Mesothelial cell of epicardium (in vitro differentiated cells): ENCODE results near the gene TMEM245. TPM values are rescaled to one million over a fixed set of nuclear protein-coding genes. Genes with fewer than 3 reads are reported as not detected.
A peak's percentile ranks its signal among the peaks of the same experiment; 100 is the strongest.
"Not testable (repeated sequence)": the region's sequence is repeated elsewhere in the genome, so short reads cannot be mapped to it uniquely, and the experiment has no call there.

Experiments used
- DNase-seq, 2 experiments: peaks; one replicate each; pipeline ENCODE4 v3.0.0; 2021; ENCODE audit warnings: low spot score in 2 of 2; ENCODE audit not compliant: unreplicated experiment in 2 of 2
- H3K27ac Mint-ChIP-seq: 2 replicates; pipeline ENCODE4 v1.8.0; 2021; ENCODE audit warnings: mixed read lengths
- H3K27me3 Mint-ChIP-seq: 2 replicates; pipeline ENCODE4 v1.8.0; 2021; ENCODE audit warnings: low read depth, mixed read lengths
- H3K36me3 Mint-ChIP-seq: 2 replicates; pipeline ENCODE4 v1.8.0; 2021; ENCODE audit warnings: mixed read lengths
- H3K4me1 Mint-ChIP-seq: 2 replicates; pipeline ENCODE4 v1.8.0; 2021; ENCODE audit warnings: mixed read lengths
- H3K4me3 Mint-ChIP-seq: 2 replicates; pipeline ENCODE4 v1.8.0; 2021; ENCODE audit warnings: mild to moderate bottlenecking, moderate library complexity, mixed read lengths
- H3K9me3 Mint-ChIP-seq: 2 replicates; pipeline ENCODE4 v1.8.0; 2021; ENCODE audit warnings: mixed read lengths
- total RNA-seq: library from RNA; stranded (reverse); gene quantifications from 3 replicates; pipeline ENCODE4 v1.2.1, GENCODE V29; 2021
- TF ChIP-seq, protein P1 (sequence below): fragments of 200-600 bp; sonication (generic); IDR thresholded peaks from one replicate; pipeline ENCODE4 v1.5.0; 2021; ENCODE audit warnings: antibody characterized with exemption; ENCODE audit not compliant: unreplicated experiment

The TMEM245 gene
- total RNA-seq, 1 donor from 2014 or later = 73.0 TPM

DNA sequence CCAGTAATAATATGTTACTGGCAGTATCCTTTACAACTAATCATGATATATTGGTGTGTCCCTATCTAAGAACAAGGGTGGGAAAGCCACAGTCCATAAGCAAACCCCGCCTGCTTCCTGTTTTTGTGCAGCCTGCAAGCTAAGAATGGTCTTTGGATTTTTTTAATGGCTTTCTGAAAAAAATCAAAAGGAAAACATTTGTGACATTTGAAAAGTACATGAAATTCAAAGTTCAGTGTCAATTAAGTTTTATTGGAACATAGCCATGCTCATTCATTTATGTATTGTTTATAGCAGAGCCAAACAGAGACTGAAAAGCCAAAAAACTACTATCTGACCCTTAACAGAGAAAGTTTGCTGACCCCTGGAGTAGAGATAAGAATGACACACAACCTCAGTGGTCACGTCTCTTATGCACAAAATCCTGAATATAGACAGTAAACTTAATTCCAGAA, 12.8 kb upstream of the TMEM245 start:
- Mint-ChIP-seq H3K27me3 (no peaks in the 10 kb centered on the region), H3K4me1 (no peaks in the 10 kb centered on the region), H3K27ac (no peak overlapping the region), H3K36me3 (peaks cover 2% of the 10 kb centered on the region), H3K4me3 (no peak overlapping the region), H3K9me3 (no peaks in the 10 kb centered on the region)
- TF ChIP-seq, protein P1, sequence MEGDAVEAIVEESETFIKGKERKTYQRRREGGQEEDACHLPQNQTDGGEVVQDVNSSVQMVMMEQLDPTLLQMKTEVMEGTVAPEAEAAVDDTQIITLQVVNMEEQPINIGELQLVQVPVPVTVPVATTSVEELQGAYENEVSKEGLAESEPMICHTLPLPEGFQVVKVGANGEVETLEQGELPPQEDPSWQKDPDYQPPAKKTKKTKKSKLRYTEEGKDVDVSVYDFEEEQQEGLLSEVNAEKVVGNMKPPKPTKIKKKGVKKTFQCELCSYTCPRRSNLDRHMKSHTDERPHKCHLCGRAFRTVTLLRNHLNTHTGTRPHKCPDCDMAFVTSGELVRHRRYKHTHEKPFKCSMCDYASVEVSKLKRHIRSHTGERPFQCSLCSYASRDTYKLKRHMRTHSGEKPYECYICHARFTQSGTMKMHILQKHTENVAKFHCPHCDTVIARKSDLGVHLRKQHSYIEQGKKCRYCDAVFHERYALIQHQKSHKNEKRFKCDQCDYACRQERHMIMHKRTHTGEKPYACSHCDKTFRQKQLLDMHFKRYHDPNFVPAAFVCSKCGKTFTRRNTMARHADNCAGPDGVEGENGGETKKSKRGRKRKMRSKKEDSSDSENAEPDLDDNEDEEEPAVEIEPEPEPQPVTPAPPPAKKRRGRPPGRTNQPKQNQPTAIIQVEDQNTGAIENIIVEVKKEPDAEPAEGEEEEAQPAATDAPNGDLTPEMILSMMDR = no peak
- DNase-seq = no peak

DNA sequence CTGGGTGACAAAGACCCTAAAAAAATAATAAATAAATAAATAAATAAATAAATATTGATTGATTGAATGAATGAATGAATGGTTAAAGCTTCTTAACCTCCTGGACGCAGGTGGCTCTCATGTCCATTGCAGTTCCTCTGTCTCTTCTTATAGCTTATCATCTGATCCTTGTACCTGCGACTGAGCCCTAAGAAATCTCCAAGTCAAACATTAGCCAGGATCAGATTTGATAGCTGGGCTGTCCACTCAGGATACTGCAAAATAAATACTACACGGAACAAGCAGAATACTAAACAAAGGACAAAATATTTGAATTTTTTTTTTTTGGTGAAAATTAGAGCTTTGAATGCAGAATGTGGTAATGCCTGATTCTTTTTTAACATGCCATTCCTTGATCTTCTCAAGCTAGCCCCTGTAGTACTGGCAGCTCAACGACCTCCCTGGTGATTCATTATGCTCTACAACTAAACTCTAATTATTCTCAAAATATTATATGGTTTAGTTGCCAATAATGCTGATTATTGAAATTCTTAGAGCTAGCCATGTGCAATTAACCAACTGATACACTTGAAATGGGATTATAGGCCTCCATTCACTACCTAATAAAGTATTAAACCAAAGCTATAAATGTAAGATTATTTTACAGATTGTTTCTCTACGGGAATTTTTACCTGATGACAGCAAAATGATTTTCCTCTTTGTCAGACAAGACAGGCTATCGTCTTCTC, 9.9 kb upstream of the TMEM245 start:
- no peaks in the 10 kb centered on the region for H3K27me3 Mint-ChIP-seq
- DNase-seq = no peak
- H3K4me3 Mint-ChIP-seq = no peak overlapping the region
- H3K36me3 Mint-ChIP-seq = no peaks in the 10 kb centered on the region
- H3K27ac Mint-ChIP-seq = no peak overlapping the region
- no peaks in the 10 kb centered on the region for H3K9me3 Mint-ChIP-seq
- no peaks in the 10 kb centered on the region for H3K4me1 Mint-ChIP-seq
- TF ChIP-seq, protein P1 = no peak

- not testable (repeated sequence) for DNase-seq, H3K4me3 Mint-ChIP-seq, H3K27me3 Mint-ChIP-seq
Measured at GRCh38 chr9:109126671-109127070, 6.9 kb upstream of the TMEM245 start.

GRCh38 chr9:109124121-109124520, 4.4 kb upstream of the TMEM245 start:
- Mint-ChIP-seq H3K4me3 (no peak overlapping the region), H3K27me3 (no peaks in the 10 kb centered on the region), H3K27ac (no peak overlapping the region), H3K4me1 (peaks cover 13% of the 10 kb centered on the region), H3K36me3 (no peaks in the 10 kb centered on the region), H3K9me3 (no peaks in the 10 kb centered on the region)
- DNase-seq = no peak
- TF ChIP-seq, protein P1 = no peak

More at GRCh38 chr9:109126671-109127070, 6.9 kb upstream of the TMEM245 start:
- not testable (repeated sequence) for H3K9me3 Mint-ChIP-seq, H3K4me1 Mint-ChIP-seq, H3K27ac Mint-ChIP-seq, H3K36me3 Mint-ChIP-seq

GRCh38 chr9:109122726-109123621, 3.2 kb upstream of the TMEM245 start:
- Mint-ChIP-seq H3K9me3 (no peaks in the 10 kb centered on the region), H3K4me3 (no peak overlapping the region), H3K27ac (no peak overlapping the region), H3K36me3 (no peaks in the 10 kb centered on the region), H3K4me1 (peaks cover 23% of the 10 kb centered on the region), H3K27me3 (no peaks in the 10 kb centered on the region)
- TF ChIP-seq, protein P1 = no peak
- DNase-seq = no peak

DNA sequence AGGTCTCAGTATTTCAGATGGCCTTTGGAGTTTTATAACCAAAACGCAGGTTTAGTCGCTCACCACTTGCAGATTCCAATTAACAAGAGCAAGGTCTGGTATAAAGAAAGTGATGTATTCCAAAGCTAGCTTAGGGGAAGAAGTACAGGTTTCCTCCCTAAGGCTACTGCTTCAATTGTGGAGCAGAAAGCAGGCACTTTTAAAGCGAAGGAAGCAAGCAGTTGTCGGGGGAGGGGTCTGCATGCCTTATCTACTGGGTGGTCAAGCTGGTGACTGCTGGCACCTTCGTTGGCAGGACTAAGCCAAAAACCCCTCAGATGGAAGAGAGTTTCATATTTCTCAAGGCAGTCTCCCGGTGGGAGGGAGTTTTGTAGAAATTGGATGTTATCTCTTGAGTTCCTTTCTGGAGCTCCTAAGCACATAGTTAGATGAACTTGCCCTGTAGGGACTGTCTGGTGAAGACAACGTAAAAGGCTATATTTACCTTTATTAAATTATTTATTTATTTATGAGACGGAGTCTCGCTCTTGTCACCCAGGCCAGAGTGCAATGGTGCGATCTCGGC, 1.6 kb upstream of the TMEM245 start:
- TF ChIP-seq, protein P1 = no peak
- no peak for DNase-seq
- Mint-ChIP-seq H3K4me1 (peaks cover 34% of the 10 kb centered on the region), H3K27me3 (no peaks in the 10 kb centered on the region), H3K4me3 (peak overlapping the region; percentile 20), H3K9me3 (no peaks in the 10 kb centered on the region), H3K27ac (no peak overlapping the region), H3K36me3 (peaks cover 2% of the 10 kb centered on the region)
